GM19452 (cell line): ENCODE data around the gene CREB5.
"Not testable (repeated sequence)": the region's sequence is repeated elsewhere in the genome, so short reads cannot be mapped to it uniquely, and the experiment has no call there.

Experiments used
- ATAC-seq: cut with Tn5 transposase; IDR thresholded peaks from one replicate; pipeline ENCODE4 v1.9.1; 2021; ENCODE audit not compliant: unreplicated experiment

Gene CREB5

DNA sequence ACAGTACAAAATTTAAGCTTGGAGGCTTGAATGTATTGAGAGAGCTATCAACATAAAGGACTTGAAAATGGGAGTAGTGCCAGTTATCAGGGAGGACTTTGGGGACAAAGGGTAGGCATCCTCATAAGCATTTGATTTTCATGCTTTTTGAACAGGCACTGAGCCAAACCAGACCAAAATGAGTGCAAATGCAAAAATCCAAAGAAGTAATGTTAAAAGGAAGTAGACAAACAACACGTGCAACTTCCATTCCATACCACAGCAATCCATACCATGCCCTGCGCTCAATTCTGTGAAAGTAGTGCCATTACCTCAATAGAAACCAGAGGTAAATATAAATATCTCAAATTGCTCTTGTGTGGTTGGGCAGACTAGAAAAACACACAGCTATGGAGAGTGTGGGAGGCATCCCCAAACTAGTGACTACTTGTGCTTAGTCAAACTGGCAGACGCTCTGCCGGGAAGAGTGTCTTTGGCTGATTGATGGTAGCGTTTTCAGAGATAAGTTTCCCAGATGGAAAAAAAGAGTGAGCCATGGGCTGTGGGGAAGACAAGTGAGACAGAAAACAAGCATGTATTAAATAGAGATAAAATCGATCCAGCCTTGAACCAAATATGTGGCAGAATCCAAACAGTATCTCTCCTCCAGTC is 161.5 kb downstream of the CREB5 start:
- ATAC-seq = no peak

DNA sequence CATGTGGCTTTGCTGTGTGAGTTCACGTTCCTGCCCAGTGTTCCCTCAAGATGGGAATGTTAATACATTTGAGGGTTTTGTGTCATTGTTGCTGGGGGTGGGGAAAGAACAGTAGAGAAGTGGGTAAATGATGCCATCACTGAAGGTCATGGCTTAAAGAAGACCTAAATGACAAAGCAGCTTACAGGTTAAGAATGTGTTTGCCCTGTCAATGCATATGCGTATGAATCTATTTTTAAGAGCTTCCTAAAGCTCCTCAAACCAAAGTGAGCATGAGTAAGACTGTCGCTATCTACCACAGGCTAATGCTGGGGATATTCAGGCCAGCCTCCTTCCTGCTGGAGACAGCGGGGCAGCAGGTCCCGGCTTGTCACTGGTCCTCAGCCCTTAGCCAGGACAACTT is 162.9 kb downstream of the CREB5 start:
- ATAC-seq = no peak

DNA sequence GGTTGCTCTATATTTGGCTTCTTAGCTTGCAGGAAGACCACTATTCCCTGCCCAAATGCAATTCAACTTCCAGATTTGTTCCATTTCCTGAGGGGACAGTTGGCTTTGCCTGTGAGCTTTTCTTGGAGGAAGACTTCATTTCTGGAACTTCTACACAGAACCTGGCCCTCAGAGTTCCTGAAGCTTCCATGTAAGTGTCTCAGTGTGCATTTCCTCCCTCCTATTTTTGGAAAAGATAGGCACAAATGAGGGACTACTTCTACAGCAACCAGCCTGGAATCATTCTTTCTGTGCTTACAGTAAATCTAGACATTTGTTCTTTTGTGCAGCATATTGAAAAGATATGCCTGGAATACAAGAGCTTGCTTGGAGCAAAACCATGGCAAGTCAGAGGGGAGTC is 164.3 kb downstream of the CREB5 start:
- no peak for ATAC-seq

DNA sequence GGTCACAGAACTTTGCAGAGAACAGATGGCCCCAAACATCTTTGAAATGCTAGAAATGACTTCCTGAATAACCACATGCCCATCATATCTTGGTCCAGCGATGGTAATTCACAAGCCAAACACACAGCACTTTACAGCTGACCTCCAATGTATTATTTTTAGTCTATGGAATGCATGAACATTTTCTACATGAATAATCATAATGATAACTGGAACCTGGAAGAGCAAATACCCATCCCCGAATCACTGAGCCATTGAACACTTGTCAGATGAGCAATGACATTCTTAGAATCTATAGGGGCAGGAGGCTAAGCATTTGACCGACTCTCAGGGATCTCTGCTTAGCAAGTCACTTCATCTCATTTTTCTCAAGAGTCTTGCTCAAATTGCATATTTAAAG is 167.3 kb downstream of the CREB5 start:
- ATAC-seq = no peak

DNA sequence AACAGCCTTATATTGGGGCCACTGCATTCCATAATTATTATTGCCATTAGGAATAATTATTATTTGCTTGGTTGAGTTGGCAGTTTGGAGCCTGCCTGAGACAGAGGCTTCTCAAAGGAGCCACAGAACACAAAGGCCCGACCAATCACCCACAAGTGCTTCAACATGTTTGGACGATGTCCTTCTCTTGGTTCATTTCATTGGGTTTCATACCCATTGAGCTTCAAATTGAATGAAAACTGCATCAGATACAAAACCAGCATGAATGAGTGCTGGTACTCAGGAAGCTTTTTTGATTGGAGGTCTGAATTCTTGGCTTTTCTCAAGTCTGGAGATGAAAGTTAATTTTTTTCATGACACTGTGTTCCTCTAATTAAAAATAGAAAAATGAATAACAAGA is 168.3 kb downstream of the CREB5 start:
- no peak for ATAC-seq

DNA sequence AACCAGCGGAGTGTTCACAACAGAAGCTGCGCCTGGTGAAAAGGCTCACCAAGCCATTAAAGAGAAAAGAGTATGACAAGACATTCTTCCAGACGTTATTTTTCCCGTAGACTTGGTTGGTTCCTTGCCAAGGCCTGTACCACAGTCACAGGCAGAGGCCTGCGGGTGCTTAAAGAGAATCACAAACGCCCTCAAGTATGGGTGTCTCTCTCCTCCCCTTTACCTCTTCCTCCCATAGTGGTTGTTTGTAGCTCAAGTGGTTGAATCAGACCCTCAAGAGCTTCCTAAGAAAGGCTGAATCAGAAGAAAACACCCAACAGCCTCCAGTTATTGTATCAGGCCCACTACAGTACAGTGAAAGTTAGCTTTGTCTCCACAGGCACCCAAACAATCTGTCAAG is 169.0 kb downstream of the CREB5 start:
- no peak for ATAC-seq

DNA sequence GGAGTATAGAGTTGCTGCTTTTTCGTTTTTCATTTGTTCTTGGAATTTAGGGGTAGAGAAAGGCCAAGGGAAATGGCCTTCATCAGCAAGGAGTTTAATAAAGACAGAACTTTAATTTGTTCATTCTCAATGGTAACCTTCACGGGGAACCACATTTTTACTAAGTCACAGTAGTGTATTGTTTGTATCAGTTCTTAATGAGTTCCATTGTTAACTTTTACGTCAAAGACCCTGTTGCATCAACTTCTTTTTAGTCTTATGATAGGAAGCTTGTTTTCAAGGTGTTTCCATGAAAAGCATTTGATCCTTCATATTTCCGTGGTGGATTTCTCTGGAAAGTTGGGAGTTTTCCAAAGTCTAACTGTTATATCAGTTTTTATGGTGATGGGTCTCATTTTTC is 169.9 kb downstream of the CREB5 start:
- no peak for ATAC-seq

DNA sequence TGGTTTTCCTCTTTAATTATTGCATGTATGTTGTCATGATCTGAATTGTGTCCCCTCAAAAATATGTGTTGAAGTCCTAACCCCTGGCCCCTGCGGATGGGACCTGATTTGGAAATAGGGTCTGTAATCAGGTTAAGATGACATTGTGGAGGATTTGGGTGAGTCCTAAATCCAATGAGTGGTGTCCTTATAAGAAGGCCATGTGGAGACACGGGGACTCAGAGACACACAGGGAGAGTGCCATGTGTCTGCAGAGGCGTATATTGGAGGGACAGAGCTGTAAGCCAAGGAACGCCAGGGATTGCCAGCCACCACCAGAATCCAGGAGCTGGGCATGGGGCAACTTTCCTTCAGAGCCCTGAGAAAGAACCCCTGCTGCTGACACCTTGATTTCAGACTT is 171.9 kb downstream of the CREB5 start:
- ATAC-seq = no peak

DNA sequence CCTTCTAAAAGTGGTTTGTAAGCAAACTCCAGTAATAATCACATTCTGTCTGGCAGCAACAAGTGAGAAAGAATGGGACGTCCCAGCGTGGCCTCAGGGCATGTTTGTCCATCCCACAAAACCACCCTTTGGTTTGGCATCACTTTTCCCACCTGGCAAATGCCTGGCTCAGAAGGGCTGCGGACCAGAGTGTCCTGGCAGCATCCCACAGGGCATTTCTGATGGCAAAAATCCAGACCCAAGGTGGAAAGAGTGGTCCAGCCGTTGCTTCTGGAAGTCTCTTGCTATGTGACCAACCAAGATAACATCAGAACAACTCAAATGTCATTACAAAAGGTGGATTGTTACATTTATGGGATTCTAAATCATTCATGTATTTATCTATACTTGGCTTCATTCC is 174.4 kb downstream of the CREB5 start:
- no peak for ATAC-seq

DNA sequence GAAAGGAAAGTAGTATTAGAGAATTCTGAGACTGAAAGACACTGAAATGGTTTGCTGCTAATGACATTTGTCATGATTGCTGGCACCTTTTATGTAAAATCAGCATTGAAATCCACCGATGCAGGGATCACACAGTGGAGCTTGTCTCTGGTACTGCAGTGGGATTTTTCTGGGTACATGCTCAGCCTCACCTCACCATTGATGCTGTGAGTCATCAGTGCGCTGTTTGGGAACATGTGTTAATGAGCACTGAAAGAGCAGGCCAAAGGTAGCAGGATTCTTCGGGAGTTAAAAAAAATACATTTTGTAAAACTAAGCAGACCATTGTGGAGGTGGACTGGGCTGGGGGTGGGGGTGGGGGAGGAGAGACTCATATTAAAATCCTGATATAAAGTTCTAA is 174.9 kb downstream of the CREB5 start:
- ATAC-seq = no peak

DNA sequence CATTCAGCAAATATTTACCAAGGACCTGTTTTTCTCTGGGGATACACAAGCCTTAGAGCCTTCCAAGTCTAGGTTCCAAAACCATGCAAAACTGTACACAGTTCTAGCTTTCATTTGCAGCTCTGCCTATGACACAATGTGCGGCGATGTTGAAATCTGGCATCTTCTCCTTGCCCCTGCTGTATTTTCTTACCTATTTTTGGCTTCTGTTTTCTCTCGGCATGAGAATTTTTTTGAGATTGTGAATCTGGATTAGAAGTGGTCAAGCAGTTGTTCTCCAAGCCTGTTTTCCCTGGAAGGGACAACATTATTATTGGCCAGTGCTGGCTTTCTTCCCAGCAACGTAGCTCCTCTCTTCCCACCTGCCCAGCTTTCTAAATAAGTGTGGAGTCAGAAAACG is 176.3 kb downstream of the CREB5 start:
- no peak for ATAC-seq

DNA sequence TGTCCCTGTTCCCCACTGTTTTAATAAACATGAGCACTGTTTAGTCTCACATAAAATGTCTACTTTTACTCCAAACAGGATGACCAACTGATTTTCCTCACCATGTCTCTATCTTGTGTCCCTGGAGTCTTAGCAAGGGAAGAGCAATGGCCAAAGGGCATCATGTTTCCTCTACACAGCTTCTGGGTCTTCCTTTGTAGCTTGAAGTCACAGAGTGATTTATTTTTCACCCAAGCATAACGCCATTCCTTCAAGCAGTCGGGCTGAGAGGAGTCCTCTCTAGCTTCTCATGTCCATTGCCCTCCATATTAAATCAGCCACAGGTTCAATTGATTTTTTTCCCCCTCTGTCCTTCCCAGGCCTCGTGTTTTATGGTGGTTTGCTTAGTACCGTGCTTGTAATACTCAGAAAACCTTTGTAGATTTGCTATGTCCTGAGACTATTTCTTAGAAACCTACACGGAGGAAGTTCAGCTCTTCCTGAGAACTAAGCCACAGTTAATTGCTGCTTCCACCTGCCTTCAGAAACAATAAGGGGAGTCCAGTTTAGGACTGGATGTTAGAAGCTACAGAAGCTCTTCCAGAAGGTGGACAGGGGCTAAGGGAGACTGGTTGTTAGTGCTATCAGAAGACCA is 178.8 kb downstream of the CREB5 start:
- no peak for ATAC-seq

DNA sequence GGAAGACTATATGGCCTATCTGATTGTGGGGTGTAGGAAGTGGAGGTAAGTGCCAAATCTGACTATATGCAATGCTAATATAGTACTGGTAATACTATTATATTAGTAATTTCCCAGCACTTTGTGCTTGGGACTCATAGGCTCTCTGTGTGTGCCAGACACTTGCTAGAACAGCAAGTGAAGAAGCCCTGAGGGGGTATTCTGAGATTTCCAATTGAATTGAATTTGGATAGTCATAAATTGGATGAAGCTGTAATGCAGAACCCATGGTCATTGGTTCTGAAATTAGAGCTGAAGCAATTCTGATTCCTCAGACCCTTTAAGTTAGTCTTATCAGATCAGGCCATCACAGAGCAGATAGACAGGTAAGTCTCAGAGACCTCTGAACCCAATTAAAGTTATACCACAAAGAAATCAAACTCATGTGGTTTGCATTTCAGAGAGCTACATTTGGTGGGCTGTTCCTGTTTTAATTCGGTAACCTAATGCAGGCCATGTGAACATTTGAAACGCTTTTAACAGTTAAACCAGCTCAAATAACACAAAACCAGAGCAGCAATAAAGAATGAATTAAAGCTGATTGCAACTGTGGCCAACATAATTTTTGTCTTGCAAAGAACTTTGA is 179.5 kb downstream of the CREB5 start:
- no peak for ATAC-seq

DNA sequence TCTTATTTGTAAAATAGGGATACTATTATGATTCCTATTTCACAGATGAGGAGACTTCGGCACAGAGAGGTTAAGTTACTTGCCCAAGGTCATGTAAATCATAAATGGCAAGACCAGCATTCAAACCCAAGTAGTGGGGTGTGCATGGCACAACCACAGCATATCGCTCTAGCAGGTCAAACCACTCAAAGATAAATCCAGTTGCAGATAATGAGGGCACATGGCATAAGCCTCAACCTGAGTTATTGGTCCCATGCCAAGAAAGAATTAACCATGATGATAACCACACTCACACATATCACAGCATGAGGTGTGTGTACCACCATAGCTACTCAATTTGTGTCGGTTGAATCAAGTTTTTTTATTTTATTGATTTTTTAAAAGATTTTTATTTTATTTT is 180.5 kb downstream of the CREB5 start:
- ATAC-seq = no peak

DNA sequence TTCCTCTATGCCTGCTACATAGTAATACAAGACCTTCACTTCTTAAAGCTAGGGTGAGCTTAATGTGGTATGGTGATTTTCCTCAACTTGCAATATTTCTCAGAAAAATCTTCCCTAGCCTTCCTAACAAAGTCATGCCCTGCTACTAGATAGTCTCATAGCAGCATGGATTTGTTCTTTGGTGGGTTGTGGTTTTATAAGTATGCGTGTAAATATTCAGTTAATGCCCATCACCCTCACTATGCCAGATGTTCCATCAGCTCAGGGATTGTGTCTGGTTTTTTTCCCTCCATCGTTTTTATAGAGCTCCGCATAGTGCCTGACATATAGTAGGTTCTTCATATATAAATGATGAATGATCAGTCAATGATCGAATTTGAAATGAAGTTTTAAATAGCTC is 182.8 kb downstream of the CREB5 start:
- no peak for ATAC-seq

DNA sequence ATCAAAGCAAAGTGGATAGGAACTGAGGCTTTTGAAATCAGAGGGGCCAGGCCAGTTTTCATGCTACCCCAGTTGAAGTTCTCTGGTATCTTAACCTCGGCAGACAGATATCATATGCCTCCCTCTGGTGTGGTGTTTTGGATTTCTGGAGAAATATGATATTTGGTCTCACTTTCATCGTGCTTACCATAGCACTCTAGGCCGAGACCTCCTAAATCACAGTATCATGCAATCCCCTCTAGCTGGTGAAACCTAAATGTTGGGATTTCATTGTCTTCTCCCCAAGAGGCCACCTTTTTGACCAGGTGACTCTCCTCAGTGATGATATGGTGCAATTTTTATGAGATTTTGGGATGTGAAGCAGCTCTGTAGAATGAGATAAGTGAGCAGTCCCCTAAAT is 183.5 kb downstream of the CREB5 start:
- no peak for ATAC-seq

DNA sequence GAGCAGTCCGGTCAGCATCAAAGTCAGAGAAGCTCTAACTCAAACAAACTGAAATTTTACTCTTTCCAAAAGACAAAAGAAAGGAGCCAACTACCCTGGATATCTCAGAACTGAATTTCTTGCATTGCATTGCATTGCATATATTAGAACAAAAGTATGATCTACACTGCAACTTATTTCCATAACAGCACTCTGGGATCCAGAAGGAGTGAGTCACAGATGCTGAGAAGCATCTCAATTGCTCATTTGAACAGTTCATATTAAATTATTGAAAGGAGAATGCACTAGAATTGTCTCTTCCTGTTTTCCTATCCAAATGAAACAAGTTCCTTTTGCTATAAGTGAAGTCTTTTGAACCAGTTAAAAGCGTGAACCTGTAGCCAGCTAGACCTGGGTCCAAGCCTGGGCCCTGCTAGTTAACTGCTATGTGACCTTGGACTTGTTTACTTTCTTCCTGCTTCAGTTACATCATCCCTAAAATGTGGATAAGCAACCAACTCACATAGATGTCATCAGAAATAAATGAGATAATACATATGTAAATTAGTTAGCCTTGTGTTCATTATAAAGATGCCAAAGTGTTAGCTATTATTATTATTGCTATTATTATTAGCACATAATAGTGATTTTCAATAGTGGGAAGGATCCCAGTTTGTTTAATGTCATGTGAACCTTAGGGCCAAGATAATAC is 184.1 kb downstream of the CREB5 start:
- ATAC-seq = no peak

DNA sequence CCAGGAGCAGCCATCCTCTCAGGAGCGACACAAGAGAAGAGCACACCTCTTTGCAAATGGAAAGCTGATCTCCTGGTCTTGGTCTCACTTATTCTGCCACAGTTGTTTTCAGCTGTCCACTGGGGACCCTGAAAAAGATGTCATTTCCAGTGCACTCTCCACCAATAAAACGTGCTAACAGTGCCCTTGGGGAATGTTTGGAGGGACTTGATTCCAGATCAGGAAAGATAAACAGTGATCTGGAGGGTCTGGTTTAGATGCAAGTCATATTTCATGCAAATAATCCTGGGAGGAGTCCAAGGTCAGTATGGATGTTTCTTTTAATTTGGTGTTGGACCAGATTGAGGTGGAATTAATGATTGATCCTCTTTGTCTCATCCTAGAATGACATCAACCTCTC is 185.0 kb downstream of the CREB5 start:
- no peak for ATAC-seq

DNA sequence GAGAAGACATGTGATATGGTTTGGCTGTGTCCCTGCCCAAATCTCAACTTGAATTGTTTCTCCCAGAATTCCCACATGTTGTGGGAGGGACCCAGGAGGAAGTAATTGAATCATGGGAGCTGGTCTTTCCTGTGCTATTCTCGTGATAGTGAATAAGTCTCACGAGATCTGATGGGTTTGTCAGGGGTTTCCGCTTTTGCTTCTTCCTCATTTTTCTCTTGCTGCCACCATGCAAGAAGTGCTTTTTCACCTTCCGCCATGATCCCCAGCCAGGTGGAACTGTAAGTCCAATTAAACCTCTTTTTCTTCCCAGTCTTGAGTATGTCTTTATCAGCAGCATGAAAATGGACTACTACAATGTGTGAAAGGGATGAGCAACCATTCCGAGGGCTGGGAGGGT is 185.7 kb downstream of the CREB5 start:
- ATAC-seq = not testable (repeated sequence)

DNA sequence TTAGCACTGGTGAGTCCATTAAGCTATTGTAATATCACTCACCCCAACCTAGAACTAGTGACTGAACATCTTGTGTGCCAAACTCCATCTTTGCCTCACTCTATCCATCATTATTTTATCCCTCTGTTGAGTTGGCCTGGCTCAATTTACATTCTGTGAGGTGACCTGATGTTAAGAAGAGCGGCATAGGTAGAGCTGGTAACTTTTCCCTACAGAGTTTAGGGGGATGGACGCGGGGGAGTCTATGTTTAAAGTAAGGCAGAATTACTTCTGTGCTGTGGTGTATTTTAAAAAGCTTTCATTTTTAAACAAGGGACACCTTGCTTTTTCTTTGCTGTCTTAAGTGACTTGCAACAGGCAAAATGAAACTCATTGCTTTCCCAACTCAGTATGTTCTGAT is 186.3 kb downstream of the CREB5 start:
- no peak for ATAC-seq

DNA sequence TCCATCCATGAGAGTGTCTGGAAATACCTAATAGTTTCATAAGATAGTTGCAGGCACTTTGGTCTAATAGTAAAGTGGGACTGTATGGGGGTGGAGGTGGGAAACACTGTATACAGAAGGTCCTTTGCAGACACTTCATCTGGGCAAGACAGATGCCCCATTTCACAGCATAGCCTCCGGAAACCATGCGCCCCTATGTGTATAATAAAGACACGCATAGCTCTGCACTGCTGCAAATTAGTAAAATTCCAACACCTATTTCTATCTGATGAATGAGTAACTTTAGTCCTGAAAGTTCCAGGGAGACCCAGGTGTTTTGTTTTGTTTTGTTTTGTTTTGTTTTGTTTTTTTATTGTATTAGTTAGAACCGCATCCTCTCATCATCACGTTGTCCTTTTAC is 187.1 kb downstream of the CREB5 start:
- no peak for ATAC-seq

DNA sequence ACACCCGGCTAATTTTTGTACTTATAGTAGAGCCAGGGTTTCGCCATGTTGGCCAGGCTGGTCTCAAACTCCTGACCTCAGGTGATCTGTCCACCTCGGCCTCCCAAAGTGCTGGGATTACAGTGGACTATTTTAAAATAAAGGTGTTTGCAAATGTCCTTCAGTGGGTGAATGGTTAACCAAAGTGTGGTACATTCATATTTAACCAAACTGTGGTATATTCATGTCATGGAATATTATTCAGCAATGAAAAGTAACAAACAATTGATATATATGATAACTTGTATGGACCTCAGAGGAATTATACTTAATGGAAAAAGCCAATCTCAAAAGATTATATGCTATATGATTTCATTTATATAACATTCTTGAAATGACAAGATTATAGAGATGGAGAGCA is 190.0 kb downstream of the CREB5 start:
- ATAC-seq = no peak
